VCaP (cell line): ENCODE measurements around the gene GALNT9.
"Not testable (repeated sequence)": the region's sequence is repeated elsewhere in the genome, so short reads cannot be mapped to it uniquely, and the experiment has no call there.

Experiments used
- H3K27ac ChIP-seq: fragments of 450-650 bp; 2 replicates; pipeline ENCODE4 v1.5.1; 2017
- CTCF ChIP-seq: fragments of 450-650 bp; conservative IDR thresholded peaks from 2 replicates; pipeline ENCODE4 v1.5.1; 2017; ENCODE audit warnings: mild to moderate bottlenecking, moderate library complexity

Gene GALNT9

GRCh38 chr12:132362996-132363660 is 33.7 kb upstream of the GALNT9 start:
- H3K27ac ChIP-seq, result no peak overlapping the region
- TF ChIP-seq CTCF, result no peak

GRCh38 chr12:132360906-132361777 is 31.8 kb upstream of the GALNT9 start:
- TF ChIP-seq CTCF, result no peak
- H3K27ac ChIP-seq, result no peak overlapping the region

GRCh38 chr12:132360410-132360809 is 31.0 kb upstream of the GALNT9 start:
- H3K27ac ChIP-seq, result no peak overlapping the region
- TF ChIP-seq CTCF, result no peak

GRCh38 chr12:132359971-132360370 is 30.6 kb upstream of the GALNT9 start:
- no peak overlapping the region for H3K27ac ChIP-seq
- TF ChIP-seq CTCF, result no peak

GRCh38 chr12:132359551-132359950 is 30.2 kb upstream of the GALNT9 start:
- no peak for TF ChIP-seq CTCF
- H3K27ac ChIP-seq, result no peak overlapping the region

GRCh38 chr12:132358241-132359225 is 29.1 kb upstream of the GALNT9 start:
- H3K27ac ChIP-seq, result not testable (repeated sequence)

GRCh38 chr12:132357623-132358186 is 28.3 kb upstream of the GALNT9 start:
- H3K27ac ChIP-seq, result no peak overlapping the region
- no peak for TF ChIP-seq CTCF
